ENCODE results near the gene BACH1.
"Not testable (repeated sequence)": the region's sequence is repeated elsewhere in the genome, so short reads cannot be mapped to it uniquely, and the experiment has no call there.

The BACH1 gene

GRCh38 chr21:29350246-29350779 lies 51.6 kb downstream of the BACH1 start:
- no peak for TF ChIP-seq CTCF (conservative IDR thresholded peaks at IDR 0.05)
- H3K27ac ChIP-seq, result peak overlapping the region; percentile 54

GRCh38 chr21:29351691-29352090 lies 53.0 kb downstream of the BACH1 start:
- TF ChIP-seq CTCF (conservative IDR thresholded peaks at IDR 0.05), result no peak
- H3K27ac ChIP-seq, result peak overlapping the region; percentile 54

- not testable (repeated sequence) for H3K27ac ChIP-seq
These were observed 56.5 kb downstream of the BACH1 start for GRCh38 chr21:29355043-29355710.

GRCh38 chr21:29356291-29356690 lies 57.6 kb downstream of the BACH1 start:
- not testable (repeated sequence) for H3K27ac ChIP-seq

GRCh38 chr21:29356810-29357209 lies 58.1 kb downstream of the BACH1 start:
- H3K27ac ChIP-seq, result not testable (repeated sequence)

GRCh38 chr21:29359718-29360117 lies 61.0 kb downstream of the BACH1 start:
- H3K27ac ChIP-seq, result no peak overlapping the region
- TF ChIP-seq CTCF (conservative IDR thresholded peaks at IDR 0.05), result no peak

GRCh38 chr21:29360799-29361765 lies 62.4 kb downstream of the BACH1 start:
- peak; percentile 77 for TF ChIP-seq CTCF (conservative IDR thresholded peaks at IDR 0.05)
- no peak overlapping the region for H3K27ac ChIP-seq

GRCh38 chr21:29362758-29363157 lies 64.0 kb downstream of the BACH1 start:
- no peak overlapping the region for H3K27ac ChIP-seq
- no peak for TF ChIP-seq CTCF (conservative IDR thresholded peaks at IDR 0.05)

Measured in VCaP (cell line).